Astrocyte of the cerebellum (primary cell): ENCODE data around the gene BRD2.

Source experiments
- DNase-seq: peaks from one replicate; pipeline ENCODE4 v3.0.0-alpha.2; 2011; ENCODE audit warnings: low read depth
- H3K4me3 ChIP-seq: 2 replicates; pipeline ENCODE4 v1.5.1; 2011; ENCODE audit warnings: mild to moderate bottlenecking, low read depth, low read length, moderate library complexity
- in situ Hi-C: cut with HindIII; loops from 2 replicates; pipeline ENCODE4 v1.10.0; 2017; ENCODE audit warnings: low sequenced_read_pairs
- TF ChIP-seq, protein P1 (sequence below): IDR thresholded peaks from 2 replicates; pipeline ENCODE4 v1.5.1; 2012; ENCODE audit warnings: low read length, low read depth, moderate library complexity, mild to moderate bottlenecking; ENCODE audit errors: missing control alignments

The BRD2 gene

DNA sequence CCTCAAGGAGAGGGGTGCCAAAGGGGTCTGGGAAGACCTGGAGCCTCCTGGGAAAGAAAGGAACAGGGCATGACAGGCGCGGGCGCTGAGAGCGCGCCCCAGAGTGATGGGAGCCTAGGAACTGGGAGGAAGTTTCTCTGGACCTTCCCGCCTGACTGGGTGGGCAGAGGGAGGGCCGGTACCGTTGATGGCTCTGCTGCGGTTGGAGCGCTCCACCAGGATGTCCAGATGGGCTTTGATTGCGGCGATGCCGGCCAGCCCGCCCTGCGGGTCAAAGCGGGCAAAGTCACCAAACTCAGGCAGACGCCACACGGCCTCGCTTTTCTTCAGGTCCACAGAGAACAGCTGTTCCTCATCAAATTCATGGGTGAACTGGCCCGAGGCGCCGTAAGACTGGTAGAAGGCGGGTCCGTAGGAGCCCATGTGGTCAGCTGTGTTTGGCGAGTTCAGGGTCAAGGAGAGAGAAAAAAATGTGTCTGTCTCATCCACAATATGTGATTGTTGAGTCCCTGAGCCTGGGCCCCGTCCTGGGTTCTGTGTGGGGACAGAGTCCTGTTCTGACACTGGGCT lies 39.5 kb downstream of the BRD2 start:
- DNase-seq = no peak
- in situ Hi-C loops = no loop called here
- no peak overlapping the region for H3K4me3 ChIP-seq
- TF ChIP-seq, protein P1, sequence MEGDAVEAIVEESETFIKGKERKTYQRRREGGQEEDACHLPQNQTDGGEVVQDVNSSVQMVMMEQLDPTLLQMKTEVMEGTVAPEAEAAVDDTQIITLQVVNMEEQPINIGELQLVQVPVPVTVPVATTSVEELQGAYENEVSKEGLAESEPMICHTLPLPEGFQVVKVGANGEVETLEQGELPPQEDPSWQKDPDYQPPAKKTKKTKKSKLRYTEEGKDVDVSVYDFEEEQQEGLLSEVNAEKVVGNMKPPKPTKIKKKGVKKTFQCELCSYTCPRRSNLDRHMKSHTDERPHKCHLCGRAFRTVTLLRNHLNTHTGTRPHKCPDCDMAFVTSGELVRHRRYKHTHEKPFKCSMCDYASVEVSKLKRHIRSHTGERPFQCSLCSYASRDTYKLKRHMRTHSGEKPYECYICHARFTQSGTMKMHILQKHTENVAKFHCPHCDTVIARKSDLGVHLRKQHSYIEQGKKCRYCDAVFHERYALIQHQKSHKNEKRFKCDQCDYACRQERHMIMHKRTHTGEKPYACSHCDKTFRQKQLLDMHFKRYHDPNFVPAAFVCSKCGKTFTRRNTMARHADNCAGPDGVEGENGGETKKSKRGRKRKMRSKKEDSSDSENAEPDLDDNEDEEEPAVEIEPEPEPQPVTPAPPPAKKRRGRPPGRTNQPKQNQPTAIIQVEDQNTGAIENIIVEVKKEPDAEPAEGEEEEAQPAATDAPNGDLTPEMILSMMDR = no peak

DNA sequence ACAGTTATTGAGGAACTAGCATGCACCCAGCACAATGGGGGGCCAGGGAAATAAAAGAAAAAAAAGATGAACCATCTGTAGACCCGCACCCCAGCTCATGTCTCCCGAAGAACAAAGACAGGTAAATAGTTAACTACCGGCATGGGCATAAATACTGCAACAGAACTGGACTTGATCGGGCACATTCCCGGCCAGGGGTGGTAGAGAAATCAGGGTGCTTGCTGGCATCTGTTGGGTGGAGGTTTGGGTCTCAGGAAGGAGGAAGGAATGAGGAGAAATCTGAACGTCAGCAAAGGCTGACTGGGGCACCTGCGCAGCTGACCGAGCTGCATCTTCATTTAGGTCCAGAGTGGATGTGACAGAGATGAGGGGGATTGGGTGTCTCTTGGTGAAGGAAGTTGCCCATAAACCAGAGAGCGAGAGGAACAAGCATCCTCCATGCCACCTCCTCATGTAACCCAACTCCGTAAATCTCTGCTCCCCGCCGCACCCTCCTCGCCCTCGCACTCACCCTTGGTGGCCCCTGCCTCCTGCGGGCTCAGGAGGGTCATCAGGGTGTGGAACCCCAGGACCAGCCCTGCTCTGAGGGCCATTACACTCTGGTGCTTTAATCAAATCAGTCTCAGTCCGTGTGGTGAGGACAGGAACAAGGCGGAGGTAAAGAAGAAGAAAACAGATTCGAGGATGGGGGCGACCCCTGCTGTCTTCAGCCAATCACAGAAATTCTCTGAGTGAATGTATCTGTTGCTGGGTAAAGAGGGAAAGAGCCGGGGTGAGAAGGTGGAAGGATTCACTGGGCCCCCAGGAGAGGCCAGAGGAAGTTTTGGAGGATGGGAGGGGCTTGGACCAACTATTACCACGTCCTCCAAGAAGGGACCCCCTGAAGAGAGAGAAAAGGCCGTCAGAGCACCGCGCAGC lies 40.8 kb downstream of the BRD2 start, which contains the start of gene HLA-DOA:
Gene HLA-DOA (minus strand): TSS at position 648 of the 918 bp plus-strand sequence.
- DNase-seq = no peak
- H3K4me3 ChIP-seq = peak within 1 kb of the TSS; percentile 7
- in situ Hi-C loops = no loop called here
- TF ChIP-seq, protein P1 = no peak

DNA sequence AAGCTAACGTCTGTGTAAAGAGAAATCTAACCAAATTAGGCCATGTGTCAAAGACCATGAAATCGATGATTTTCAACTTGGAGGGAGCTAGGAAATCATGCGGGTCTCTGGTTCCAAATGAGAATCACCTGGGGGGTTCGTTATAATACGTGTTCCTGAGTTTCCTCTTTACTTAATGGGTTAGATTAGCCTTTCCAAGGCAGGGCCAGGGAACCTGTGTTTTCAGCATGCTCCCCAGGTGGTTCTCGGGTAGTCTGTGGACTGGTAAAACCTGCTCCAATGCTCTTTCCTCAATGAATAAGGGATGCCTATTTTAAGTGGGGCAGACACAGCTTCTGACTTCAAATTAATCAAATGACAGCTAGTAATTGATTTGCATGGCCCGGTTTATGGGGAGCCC lies 42.0 kb downstream of the BRD2 start:
- no peak overlapping the region for H3K4me3 ChIP-seq
- DNase-seq = no peak
- in situ Hi-C loops = no loop called here
- TF ChIP-seq, protein P1 = no peak

DNA sequence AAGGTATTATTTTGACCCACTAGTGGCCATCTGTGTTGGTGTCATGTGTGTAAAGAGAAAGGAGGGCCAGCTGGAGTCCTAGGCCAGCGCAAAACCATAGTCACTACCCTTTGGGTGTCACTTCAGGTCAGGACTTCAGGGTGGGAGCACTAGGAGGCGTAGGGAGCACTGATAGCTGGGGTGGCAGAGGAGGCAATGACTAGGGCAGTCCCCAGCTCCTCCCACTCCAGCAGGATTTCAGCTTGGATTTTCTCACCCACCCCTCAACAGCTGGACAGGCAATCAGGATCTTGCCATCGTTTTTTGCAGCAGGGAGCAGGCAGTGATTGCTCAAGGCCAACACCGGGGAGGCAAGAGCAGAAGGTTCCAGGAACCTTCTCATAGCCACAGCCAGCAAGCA lies 45.2 kb downstream of the BRD2 start:
- no peak for DNase-seq
- TF ChIP-seq, protein P1 = no peak
- H3K4me3 ChIP-seq = no peak overlapping the region
- in situ Hi-C loops = no loop called here

DNA sequence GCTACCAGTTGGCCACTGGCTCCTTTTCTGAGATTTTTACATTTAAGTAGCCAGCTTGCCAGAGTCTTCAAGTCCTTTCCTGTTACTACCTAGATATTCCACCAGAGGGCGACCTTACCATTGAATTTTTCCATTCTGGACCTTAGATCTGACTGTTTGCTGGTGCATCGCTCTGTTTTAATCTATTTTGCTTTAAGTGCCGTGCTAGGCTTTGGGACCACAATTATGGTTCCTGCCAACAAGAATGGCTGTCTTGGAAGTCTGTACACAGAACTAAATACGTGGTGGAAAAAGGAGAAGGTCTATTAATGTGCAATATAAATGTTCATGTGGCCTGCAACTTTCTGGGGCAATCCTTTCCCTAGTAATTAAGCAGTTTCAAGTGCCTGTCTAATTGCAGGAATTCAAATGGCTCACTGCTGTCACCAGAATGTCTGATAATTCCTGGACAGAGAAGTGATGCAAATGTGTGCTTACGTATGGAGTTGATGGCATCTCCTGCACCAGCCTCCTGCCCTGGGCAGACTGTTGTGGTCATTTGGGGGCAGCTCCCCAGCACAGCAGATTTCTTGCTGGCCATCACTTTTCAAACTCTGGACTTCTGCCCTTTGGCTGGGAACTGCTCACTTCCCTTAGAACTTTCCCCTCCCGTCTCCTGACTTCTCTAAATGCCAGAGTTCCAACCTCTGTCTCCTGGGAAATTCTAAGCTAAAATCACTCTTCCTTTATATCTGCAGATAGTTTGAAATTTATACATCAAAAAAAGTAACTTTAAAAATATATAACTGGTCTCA lies 46.6 kb downstream of the BRD2 start:
- TF ChIP-seq, protein P1 = peak; percentile 53
- in situ Hi-C loops = no loop called here
- no peak overlapping the region for H3K4me3 ChIP-seq
- DNase-seq = peak; percentile 81

DNA sequence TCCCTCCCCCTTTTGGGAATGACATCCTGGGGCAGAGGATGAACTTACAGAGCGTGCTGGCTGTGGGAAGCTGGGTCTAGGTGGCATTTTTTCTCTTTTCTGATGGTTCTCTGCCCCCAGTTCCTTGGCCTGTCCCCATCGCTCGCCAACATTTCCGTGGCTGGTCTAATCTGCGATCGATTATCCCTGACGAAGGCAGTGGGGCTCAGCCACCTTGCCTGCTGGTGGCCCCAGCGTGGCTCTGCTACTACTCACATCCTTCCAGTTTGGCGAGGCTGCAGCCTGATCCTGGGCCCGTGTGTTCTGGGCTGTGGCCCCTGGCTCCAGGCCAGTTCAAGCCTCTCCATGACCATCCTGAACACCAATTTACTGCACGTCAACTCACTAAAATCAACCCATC lies 47.4 kb downstream of the BRD2 start:
- H3K4me3 ChIP-seq = no peak overlapping the region
- TF ChIP-seq, protein P1 = no peak
- in situ Hi-C loops = no loop called here
- DNase-seq = no peak
